Stimulated activated CD4-positive, alpha-beta T cell treated with anti-CD3 and anti-CD28 coated beads, Interleukin-15, amount 100 ng/mL, for 48 hours (primary cell): Measurements from ENCODE around the gene ADIRF.
"Not testable (repeated sequence)": the region's sequence is repeated elsewhere in the genome, so short reads cannot be mapped to it uniquely, and the experiment has no call there.

Source experiments
- DNase-seq, 2 donors: peaks; one replicate each; pipeline ENCODE4 v3.0.0-alpha.2; 2020; ENCODE audit warnings: low read depth in 2 of 2

The ADIRF gene

GRCh38 chr10:86968271-86968993 is at the start of gene ADIRF:
ADIRF (plus strand) TSS chr10:86968482; CDS start chr10:86968545, 63 bp downstream.
- DNase-seq = no peak

- DNase-seq = no peak
Observed at GRCh38 chr10:86922553-86922961, 45.7 kb upstream of the ADIRF start.

GRCh38 chr10:86929468-86930380 is 38.6 kb upstream of the ADIRF start:
- no peak for DNase-seq

DNA sequence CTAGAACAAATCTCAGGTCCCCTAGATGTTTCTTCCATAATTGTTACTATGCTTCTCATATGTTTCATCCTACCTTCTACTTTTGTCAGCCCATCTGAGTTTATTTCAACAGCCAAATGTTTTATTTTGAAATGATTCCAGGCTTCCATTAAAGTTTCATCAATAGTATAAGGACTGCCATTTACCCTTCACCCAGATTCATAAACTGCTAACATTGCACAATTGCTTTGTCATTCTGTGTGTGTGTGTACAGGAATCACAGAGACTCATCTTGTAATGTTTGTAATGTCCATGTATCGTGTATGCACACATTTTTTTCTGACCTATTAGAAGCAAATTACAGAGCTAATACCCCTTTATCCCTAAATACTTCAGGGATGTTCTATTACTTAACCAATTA is 36.4 kb upstream of the ADIRF start:
- no peak for DNase-seq

DNA sequence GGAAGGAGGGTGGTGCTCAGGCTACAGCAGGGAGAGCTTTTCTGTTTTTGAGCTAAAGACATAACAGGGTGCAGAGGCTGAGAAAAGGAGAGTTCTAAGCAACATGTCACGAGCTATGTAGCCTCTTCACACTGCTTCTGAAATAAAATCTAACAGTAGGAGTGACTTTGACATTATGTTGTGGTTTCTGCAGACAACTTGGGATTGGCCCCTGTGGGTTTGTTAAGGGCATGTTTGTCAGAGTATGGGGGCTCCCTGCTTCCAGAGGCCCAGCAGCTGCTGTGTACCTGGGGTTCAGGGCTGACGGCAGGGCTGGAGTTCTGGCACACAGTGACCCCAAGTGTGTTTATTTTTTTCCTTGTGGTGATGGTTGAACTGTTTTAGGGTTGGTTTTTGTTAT is 35.6 kb upstream of the ADIRF start:
- DNase-seq = no peak

GRCh38 chr10:86934162-86934711 is 34.0 kb upstream of the ADIRF start:
- not testable (repeated sequence) for DNase-seq

- DNase-seq = no peak
Observed at GRCh38 chr10:86936661-86937501, 31.4 kb upstream of the ADIRF start.

- DNase-seq = no peak
Observed at GRCh38 chr10:86937502-86938154, 30.7 kb upstream of the ADIRF start.

DNA sequence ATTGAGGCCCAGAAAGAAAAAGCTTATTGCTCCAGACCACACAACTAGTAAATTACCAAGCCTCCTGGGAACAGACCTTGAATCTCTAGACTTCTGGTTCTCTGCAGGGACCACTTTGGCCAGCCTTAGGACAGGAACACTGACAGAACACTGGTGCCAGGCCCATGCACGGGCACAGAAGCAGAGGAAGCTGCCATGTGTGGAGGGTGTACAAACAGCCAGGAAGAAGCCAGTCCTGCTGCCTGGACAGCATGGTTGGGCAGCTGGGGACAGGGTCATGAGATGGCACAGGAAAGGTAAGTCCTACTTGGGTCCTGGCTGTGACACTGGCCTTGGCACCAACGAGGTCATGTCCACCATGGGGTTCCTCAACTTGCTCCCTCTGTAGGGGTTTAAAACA is 30.0 kb upstream of the ADIRF start:
- DNase-seq = no peak

GRCh38 chr10:86940076-86940475 is 28.2 kb upstream of the ADIRF start:
- DNase-seq = not testable (repeated sequence)

GRCh38 chr10:86940677-86941076 is 27.6 kb upstream of the ADIRF start:
- no peak for DNase-seq

GRCh38 chr10:86941426-86941825 is 26.9 kb upstream of the ADIRF start:
- DNase-seq = no peak

GRCh38 chr10:86941991-86942421 is 26.3 kb upstream of the ADIRF start:
- no peak for DNase-seq

- no peak for DNase-seq
Observed at GRCh38 chr10:86942441-86943315, 25.6 kb upstream of the ADIRF start.

- no peak for DNase-seq
Observed at GRCh38 chr10:86943316-86944030, 24.8 kb upstream of the ADIRF start.

DNA sequence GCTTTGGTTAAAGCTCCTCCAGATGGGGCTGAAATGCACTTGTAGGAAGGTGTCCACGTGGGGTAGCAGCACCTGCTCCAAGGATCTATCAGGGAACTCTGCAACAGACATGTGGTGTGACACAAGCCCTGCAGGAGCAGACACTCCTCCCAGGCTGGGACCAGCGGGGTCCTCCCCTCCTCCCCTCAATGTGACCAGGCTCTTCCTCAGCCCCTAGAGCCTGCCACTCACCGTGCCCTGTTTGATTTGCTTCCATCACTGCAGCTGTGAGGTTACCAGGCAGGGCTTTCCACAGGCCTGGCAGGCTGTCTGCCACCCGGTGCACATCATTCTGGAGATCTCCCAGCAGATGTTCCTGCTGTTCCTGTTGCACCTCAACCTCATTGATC is 24.3 kb upstream of the ADIRF start:
- DNase-seq = no peak

- DNase-seq = no peak
Observed at GRCh38 chr10:86944471-86944870, 23.8 kb upstream of the ADIRF start.

DNA sequence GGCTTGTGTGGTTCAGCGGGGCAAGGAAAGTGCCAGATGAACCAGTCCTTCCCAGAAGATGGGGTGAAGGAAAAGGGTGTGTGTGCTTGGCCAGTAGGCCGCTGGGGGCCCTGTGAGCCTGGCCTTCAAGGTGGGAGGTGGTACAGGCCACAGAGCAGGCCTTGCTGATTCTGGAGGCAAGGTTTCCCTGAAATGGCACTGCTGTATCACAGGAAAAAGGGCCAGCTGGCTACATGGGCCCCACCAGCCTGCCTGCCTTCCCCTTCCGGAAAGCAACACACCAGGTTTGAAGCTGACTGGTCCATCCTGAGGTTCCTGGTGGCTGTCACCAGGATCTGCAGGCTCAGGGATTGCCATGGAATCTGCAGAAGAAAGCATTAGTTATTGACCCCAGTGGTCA is 23.4 kb upstream of the ADIRF start:
- DNase-seq = no peak
